Stimulated activated naive CD8-positive, alpha-beta T cell treated with anti-CD3 and anti-CD28 coated beads, Interleukin-15, Interleukin-2, amounts not matched to agents 100 ng/mL and 50 ng/mL, for 24 hours (primary cell): Measurements from ENCODE around the gene ABHD6.
A peak's percentile ranks its signal among the peaks of the same experiment; 100 is the strongest.

ENCODE experiments used
- H3K27ac Mint-ChIP-seq: one replicate; pipeline ENCODE4 v1.8.0; 2021; ENCODE audit warnings: mild to moderate bottlenecking, mixed read lengths
- H3K27me3 Mint-ChIP-seq: one replicate; pipeline ENCODE4 v1.8.0; 2021; ENCODE audit warnings: mixed read lengths
- H3K36me3 Mint-ChIP-seq: one replicate; pipeline ENCODE4 v1.8.0; 2021; ENCODE audit warnings: low read depth, mixed read lengths
- H3K4me1 Mint-ChIP-seq: one replicate; pipeline ENCODE4 v1.8.0; 2021; ENCODE audit warnings: low read depth, mixed read lengths
- H3K4me3 Mint-ChIP-seq: one replicate; pipeline ENCODE4 v1.8.0; 2021; ENCODE audit warnings: mild to moderate bottlenecking, mixed read lengths
- H3K9me3 Mint-ChIP-seq: one replicate; pipeline ENCODE4 v1.8.0; 2021; ENCODE audit warnings: mixed read lengths

Gene ABHD6, protein sequence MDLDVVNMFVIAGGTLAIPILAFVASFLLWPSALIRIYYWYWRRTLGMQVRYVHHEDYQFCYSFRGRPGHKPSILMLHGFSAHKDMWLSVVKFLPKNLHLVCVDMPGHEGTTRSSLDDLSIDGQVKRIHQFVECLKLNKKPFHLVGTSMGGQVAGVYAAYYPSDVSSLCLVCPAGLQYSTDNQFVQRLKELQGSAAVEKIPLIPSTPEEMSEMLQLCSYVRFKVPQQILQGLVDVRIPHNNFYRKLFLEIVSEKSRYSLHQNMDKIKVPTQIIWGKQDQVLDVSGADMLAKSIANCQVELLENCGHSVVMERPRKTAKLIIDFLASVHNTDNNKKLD

DNA sequence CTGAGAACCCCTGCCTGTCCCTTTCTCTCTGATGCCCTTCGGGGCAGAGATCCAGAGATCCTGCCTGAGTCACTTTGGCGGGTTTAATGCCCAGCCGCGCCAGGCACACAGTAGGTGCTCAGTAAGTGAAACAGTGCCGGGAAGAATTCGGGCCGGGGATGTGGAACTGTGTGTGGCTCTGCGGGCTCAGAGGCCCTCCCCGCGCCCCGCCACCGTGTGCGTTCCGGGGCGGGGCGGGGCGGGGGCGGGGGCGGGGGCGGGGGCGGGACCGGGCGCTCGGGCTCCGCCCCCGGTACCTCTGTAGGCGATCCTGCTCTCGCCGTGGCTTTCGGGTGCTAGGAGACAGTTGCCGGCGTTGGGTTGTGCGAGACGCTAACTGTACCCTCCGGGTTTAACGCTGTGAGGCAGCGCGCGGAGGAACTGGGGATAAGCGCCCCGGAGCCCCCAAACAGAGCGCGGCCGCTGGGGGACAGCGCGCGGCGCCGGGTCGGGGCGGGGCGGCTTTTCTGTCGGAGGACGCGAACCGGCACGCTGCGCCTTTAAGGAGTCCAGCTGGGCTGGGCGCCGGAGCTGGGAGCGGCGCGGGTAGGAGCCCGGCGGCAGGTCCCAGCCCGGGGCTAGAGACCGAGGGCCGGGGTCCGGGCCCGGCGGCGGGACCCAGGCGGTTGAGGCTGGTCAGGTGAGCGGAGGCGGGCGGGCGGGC lies at the start of gene ABHD6:
Gene ABHD6 (plus strand): TSS at position 555 of the 703 bp plus-strand sequence. CDS start 18,795 bp downstream, outside the sequence.
- peak within 1 kb of the TSS; percentile 88 for H3K4me3 Mint-ChIP-seq
- peak within 1 kb of the TSS; percentile 83 for H3K27ac Mint-ChIP-seq
- H3K27me3 Mint-ChIP-seq, result peaks cover 5% of the 10 kb centered on the region
- H3K9me3 Mint-ChIP-seq, result no peaks in the 10 kb centered on the region
- no peaks in the 10 kb centered on the region for H3K36me3 Mint-ChIP-seq
- peaks cover 19% of the 10 kb centered on the region for H3K4me1 Mint-ChIP-seq

DNA sequence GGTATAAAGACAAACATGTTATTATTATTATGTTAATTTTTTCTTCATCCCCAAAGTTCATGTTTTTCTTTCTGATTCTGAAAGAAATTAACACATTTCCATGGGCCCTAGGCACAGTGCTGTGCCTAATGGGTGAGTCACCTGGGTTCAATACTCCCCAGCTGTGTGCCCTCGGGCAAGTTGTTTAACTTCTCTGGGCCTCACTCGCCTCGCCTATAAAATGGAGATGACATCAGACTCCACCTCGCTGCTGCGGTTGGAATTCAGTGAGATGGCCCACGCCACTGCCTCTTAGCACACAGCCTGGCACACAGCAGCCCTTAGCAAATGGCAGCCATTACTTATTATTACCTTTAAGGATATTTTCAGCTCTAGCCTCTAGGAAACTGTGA lies 49.4 kb upstream of the ABHD6 start:
- Mint-ChIP-seq H3K27ac (no peak overlapping the region), H3K4me3 (no peak overlapping the region), H3K27me3 (no peaks in the 10 kb centered on the region), H3K4me1 (peaks cover 3% of the 10 kb centered on the region), H3K36me3 (no peaks in the 10 kb centered on the region), H3K9me3 (no peaks in the 10 kb centered on the region)

DNA sequence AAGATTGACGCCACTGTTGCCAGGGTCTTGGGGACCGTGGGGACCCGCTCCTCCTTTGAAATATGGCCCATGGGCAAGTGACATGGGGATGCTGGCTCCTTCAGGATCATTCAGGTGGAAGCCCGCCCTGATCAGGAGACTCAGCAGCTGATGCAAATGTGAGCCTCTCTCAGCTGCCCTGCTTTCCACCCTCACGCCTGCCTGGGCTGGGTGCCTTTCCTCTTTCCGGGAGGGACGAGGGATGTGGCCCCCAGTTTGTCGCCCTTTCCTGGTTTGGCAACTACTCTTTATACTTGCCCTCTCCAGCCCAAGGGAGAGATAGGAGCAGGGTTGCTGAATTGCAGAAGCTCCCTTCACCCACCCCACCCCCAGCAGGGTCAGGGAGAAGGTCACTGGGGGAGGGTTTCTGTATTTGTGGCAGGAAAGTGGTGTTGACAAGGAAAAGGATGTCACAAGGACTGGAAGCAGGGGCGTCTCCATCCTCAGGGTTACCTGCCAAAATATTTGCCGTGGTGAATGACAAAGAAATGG lies 48.6 kb upstream of the ABHD6 start:
- H3K36me3 Mint-ChIP-seq, result no peaks in the 10 kb centered on the region
- no peak overlapping the region for H3K27ac Mint-ChIP-seq
- H3K4me1 Mint-ChIP-seq, result peaks cover 3% of the 10 kb centered on the region
- H3K4me3 Mint-ChIP-seq, result no peak overlapping the region
- H3K27me3 Mint-ChIP-seq, result no peaks in the 10 kb centered on the region
- H3K9me3 Mint-ChIP-seq, result no peaks in the 10 kb centered on the region

DNA sequence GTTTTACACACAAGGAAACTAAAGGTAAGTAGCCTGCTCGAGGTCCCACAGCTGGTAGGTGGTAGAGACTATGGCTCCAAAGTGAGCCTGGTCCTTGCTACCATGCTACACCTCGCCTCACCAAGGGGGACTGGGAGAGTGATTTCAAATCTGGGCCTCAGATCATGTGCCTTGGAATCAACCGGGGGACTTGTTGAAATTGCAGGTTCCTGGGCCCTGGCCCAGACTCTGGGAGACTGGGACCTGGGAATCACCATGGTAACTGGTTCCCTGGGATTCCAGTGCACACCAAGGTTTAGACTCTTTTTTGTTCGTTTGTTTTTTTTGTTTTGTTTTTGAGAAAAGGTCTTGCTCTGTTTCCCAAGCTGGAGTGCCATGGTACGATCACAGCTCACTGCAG lies 47.9 kb upstream of the ABHD6 start:
- Mint-ChIP-seq H3K4me3 (no peak overlapping the region), H3K4me1 (peaks cover 3% of the 10 kb centered on the region), H3K27me3 (no peaks in the 10 kb centered on the region), H3K36me3 (no peaks in the 10 kb centered on the region), H3K9me3 (no peaks in the 10 kb centered on the region), H3K27ac (no peak overlapping the region)

DNA sequence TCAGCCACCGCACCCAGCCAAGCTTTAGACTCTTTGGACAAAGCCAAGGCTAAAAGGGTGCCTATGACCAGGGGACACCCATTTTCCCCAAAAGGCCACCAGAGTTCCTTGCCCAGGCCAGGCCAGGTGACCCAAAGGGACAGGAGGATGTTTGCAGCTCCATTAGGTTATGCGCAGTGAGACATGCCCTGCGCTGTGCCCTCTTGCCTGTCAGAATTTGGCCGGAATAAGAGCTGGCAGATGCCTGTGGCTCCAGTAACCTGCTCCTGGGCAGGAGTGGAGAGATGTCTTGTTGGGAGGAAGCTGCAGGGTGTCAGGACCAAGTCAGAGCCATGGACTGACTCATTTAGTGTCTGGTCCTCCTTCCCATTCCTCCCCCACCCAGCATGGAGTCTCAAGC lies 47.3 kb upstream of the ABHD6 start:
- Mint-ChIP-seq H3K36me3 (no peaks in the 10 kb centered on the region), H3K4me3 (no peak overlapping the region), H3K27me3 (no peaks in the 10 kb centered on the region), H3K4me1 (peaks cover 3% of the 10 kb centered on the region), H3K27ac (no peak overlapping the region), H3K9me3 (no peaks in the 10 kb centered on the region)

DNA sequence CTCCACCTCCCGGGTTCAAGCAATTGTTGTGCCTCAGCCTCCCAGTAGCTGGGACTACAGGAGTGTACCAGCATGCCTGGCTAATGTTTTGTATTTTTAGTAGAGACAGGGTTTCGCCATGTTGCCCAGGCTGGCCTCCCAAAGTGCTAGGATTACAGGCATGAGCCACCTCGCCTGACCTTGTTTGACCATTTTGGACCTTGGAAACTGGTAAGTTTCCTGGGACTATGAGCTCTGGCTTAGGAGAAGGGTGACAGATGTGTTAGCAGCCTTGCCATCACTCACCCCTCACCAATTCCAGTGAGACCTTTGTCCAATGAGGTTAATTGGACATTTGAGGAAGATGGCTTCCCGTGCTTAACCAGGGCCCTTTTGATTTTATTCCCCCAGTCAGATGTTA lies 46.7 kb upstream of the ABHD6 start:
- H3K27ac Mint-ChIP-seq, result no peak overlapping the region

DNA sequence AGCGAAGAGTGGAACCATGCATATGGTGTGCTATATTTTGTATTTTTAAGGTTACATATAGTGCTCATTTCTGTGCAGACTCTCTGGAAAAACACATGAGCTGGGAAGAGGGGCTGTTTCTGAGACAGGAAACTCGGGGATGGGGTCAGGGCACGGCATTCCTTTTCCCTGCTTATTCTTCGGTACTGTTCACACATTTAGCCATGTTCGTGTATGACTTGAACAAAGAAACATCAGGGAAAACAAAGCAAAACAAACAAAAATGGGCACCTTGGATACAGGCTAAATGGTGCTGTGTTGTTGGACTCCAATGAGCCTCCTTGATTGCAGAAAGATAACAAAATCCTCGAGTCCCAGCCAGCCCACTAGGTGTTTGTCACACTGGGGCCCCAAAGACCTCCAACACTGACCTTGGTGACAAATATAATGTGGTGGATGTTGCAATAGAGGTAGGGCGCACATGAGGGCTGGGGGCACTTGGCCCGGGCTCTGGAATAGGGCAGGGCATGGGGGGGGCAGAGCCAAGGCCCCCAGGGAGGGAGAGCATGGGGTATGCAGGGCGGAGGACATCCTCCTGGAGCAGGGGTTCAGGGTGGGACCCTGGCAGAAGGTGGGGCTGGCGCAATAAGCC lies 46.1 kb upstream of the ABHD6 start:
- Mint-ChIP-seq H3K4me3 (no peak overlapping the region), H3K36me3 (no peaks in the 10 kb centered on the region), H3K27me3 (no peaks in the 10 kb centered on the region), H3K27ac (no peak overlapping the region), H3K4me1 (peaks cover 4% of the 10 kb centered on the region), H3K9me3 (no peaks in the 10 kb centered on the region)

More for the DNA sequence above, 46.7 kb upstream of the ABHD6 start:
- Mint-ChIP-seq H3K36me3 (no peaks in the 10 kb centered on the region), H3K4me1 (peaks cover 3% of the 10 kb centered on the region), H3K4me3 (no peak overlapping the region), H3K9me3 (no peaks in the 10 kb centered on the region), H3K27me3 (no peaks in the 10 kb centered on the region)

DNA sequence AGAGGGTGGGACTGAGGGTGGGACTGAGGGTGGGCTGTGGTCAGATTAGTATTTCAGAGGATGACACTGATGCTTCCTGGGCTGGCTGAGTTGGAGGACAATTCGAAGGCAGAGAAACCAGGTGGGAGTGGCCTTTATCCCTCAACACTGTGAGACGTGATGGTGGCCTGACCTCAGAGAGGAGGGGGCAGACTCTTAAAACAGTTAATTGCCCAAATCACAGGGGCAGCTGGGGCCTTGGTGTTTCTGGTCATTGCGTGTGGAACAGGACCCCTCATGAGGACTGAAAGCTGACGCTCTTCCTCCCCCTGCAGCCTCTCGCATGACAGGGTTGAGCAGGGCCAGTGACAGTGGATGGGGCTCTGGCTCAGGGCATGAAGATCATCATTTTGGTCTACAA lies 45.5 kb upstream of the ABHD6 start:
- H3K27ac Mint-ChIP-seq, result no peak overlapping the region
- no peaks in the 10 kb centered on the region for H3K9me3 Mint-ChIP-seq
- peaks cover 10% of the 10 kb centered on the region for H3K4me1 Mint-ChIP-seq
- no peaks in the 10 kb centered on the region for H3K36me3 Mint-ChIP-seq
- no peak overlapping the region for H3K4me3 Mint-ChIP-seq
- H3K27me3 Mint-ChIP-seq, result no peaks in the 10 kb centered on the region

DNA sequence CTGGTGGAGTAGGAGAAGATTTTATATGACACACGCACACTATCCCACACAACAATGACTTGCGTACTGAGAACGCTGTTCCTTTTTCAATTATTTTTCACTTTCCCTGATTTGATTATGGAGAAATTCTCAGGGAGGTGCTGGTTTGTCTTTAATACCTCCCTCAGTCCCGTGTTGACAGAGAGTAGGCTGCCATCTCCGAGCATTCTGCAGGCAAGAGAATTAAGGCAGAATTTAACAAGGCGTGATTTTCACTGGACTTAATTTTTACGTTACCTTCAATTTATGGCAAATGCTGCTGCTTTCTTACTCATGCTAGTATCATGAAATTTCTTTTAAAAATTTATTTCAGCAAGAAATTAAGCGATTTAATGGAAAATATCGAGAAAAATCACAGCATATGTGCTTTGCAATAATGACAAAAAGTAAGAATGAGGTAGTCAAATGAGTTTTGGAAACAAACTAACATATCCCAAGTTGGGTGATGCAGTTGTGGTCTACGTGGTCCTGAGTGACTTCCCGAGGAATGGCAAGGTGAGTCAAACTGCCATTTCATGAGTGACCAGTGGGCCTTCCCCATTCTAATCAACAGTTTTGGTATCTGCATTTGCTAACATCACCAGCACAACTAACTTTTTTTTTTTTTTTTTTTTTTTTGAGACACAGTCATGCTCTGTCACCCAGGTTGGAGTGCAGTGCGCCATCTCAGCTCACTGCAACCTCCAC lies 43.7 kb upstream of the ABHD6 start:
- no peak overlapping the region for H3K4me3 Mint-ChIP-seq
- no peaks in the 10 kb centered on the region for H3K27me3 Mint-ChIP-seq
- H3K27ac Mint-ChIP-seq, result no peak overlapping the region
- H3K4me1 Mint-ChIP-seq, result peaks cover 14% of the 10 kb centered on the region
- no peaks in the 10 kb centered on the region for H3K36me3 Mint-ChIP-seq
- H3K9me3 Mint-ChIP-seq, result no peaks in the 10 kb centered on the region

DNA sequence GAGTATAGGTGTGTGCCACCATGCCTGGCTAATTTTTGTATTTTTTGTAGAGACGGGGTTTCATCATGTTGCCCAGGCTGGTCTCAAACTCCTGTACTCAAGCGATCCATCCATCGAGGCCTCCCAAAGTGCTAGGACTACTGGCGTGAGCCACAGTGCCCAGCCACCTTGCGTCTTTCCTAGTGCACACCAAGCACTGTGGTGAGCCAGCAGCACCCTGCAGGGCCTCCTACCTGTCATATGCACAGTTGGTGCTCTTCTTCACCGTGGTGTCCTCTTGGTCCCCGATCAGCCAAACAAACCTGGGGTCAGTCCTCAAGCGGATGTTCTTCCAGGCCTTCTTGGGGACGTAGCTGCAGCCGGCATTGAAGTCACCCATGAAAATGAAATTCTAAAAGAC lies 40.0 kb upstream of the ABHD6 start:
- H3K36me3 Mint-ChIP-seq, result no peaks in the 10 kb centered on the region
- no peaks in the 10 kb centered on the region for H3K9me3 Mint-ChIP-seq
- H3K4me3 Mint-ChIP-seq, result no peak overlapping the region
- peaks cover 36% of the 10 kb centered on the region for H3K4me1 Mint-ChIP-seq
- H3K27me3 Mint-ChIP-seq, result peaks cover 12% of the 10 kb centered on the region
- no peak overlapping the region for H3K27ac Mint-ChIP-seq

DNA sequence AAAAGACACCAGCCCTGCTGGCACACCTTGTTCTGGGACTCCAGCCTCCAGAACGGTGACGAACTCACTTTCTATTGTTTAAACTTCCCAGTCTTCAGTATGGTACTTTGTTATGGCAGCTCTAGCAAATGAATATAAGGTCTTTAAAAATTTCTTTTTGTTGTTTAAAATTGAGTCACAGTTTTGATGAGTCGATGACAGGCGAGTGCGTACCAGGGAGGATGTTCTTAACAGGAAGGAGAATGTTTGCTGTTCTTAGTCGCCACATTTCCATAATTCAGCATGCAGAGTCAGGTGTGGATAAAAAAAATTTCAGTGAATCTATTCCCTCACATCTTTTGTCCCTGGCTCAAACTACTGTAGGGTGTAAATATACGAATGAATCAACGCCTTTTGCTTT lies 39.2 kb upstream of the ABHD6 start:
- no peak overlapping the region for H3K27ac Mint-ChIP-seq
- no peak overlapping the region for H3K4me3 Mint-ChIP-seq
- H3K36me3 Mint-ChIP-seq, result no peaks in the 10 kb centered on the region
- no peaks in the 10 kb centered on the region for H3K9me3 Mint-ChIP-seq
- H3K4me1 Mint-ChIP-seq, result peaks cover 42% of the 10 kb centered on the region
- peaks cover 17% of the 10 kb centered on the region for H3K27me3 Mint-ChIP-seq

DNA sequence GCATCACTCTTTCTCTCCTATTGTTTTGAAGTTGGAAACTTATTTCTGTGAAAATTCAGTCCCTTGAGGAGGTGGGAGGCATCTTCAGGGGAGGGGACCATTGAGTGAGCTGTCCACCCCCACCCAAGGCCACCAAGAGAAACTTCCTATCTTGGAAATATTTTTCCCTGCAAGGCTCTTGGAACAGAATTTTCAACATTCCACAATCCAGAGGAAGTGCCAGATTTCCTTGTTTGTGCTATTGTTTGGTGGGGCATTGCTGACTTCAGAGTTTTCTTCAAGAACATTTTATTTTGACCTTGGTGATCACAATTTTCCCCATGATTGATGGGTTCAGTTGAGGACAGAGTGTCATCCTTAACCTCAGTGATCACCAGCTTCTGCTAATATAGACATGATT lies 38.8 kb upstream of the ABHD6 start:
- H3K27ac Mint-ChIP-seq, result no peak overlapping the region
- peaks cover 42% of the 10 kb centered on the region for H3K4me1 Mint-ChIP-seq
- no peaks in the 10 kb centered on the region for H3K9me3 Mint-ChIP-seq
- no peak overlapping the region for H3K4me3 Mint-ChIP-seq
- no peaks in the 10 kb centered on the region for H3K36me3 Mint-ChIP-seq
- peaks cover 17% of the 10 kb centered on the region for H3K27me3 Mint-ChIP-seq

DNA sequence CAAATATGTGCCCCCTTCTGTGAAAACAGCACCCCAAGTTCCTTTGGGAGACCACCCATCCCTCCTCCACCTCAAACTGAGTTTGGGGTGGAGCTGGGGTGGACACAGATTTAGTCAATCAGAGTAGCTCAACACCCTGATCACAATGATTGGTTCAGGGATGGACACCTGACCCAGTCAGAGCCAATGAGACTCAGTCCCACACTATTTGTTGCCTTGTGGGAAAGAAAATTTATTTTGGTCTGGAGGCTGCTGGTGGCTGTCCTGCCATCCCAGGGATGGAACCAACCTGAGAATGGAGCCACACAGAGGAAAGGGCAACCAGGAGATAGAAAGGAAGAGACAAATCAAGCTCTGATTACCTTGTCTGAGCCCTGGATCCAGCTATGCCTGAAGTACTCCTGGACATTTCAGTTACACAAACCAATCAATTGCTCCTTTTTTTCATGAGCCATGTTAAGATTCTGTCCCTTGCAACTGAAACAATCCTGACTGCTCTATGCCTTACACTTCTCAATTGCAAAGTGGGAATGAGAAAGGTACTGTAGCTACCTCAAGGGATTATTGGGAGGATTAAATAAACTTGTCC lies 37.4 kb upstream of the ABHD6 start:
- no peak overlapping the region for H3K27ac Mint-ChIP-seq
- H3K9me3 Mint-ChIP-seq, result no peaks in the 10 kb centered on the region
- H3K36me3 Mint-ChIP-seq, result no peaks in the 10 kb centered on the region

DNA sequence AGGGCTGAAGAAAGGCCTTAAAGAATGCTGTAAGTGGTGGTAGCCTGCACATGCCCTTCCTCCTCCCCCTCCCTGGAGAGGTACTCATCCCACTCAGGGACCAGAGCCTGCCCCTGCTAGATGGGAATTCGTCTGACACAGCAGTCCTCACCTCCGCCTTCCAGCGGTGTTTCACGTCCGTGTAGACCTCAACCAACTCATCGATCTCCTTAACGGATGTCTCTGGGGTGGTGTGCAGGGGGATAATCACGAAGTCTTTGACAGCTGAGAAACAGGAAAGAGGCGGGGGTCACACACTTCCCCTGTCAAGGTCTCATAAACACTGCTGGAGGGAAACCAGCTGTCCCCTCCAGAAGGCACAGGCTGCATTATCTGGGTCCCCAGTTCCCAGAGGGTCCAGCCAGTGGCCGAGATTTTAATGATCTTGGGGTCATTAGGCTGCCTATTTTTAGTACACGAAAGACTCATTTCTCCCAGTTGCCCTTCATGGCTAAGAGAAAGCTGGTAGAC lies 36.7 kb upstream of the ABHD6 start:
- H3K9me3 Mint-ChIP-seq, result no peaks in the 10 kb centered on the region
- no peaks in the 10 kb centered on the region for H3K36me3 Mint-ChIP-seq
- peaks cover 17% of the 10 kb centered on the region for H3K27me3 Mint-ChIP-seq
- no peak overlapping the region for H3K4me3 Mint-ChIP-seq
- peaks cover 49% of the 10 kb centered on the region for H3K4me1 Mint-ChIP-seq
- H3K27ac Mint-ChIP-seq, result no peak overlapping the region

More for the DNA sequence above, 37.4 kb upstream of the ABHD6 start:
- H3K4me1 Mint-ChIP-seq, result peaks cover 42% of the 10 kb centered on the region
- H3K27me3 Mint-ChIP-seq, result peaks cover 17% of the 10 kb centered on the region
- H3K4me3 Mint-ChIP-seq, result no peak overlapping the region
